GM18519 (cell line): Measurements from ENCODE around the gene ANKS1B.

Experiments
- ATAC-seq: cut with Tn5 transposase; IDR thresholded peaks from one replicate; pipeline ENCODE4 v1.9.1; 2021; ENCODE audit warnings: mild to moderate bottlenecking, moderate library complexity; ENCODE audit not compliant: unreplicated experiment, low FRiP score

Gene ANKS1B

GRCh38 chr12:99235381-99235780 is 749.4 kb downstream of the ANKS1B start:
- ATAC-seq, result no peak

GRCh38 chr12:99234702-99235101 is 750.0 kb downstream of the ANKS1B start:
- no peak for ATAC-seq

GRCh38 chr12:99232324-99232723 is 752.4 kb downstream of the ANKS1B start:
- ATAC-seq, result no peak

- ATAC-seq, result no peak
Measured at GRCh38 chr12:99231031-99231430, 753.7 kb downstream of the ANKS1B start.

- ATAC-seq, result no peak
Measured at GRCh38 chr12:99224237-99224636, 760.5 kb downstream of the ANKS1B start.

GRCh38 chr12:99223579-99223978 is 761.2 kb downstream of the ANKS1B start:
- ATAC-seq, result no peak

GRCh38 chr12:99213047-99213446 is 771.7 kb downstream of the ANKS1B start:
- no peak for ATAC-seq

GRCh38 chr12:99212275-99212674 is 772.5 kb downstream of the ANKS1B start:
- ATAC-seq, result no peak

- ATAC-seq, result no peak
Measured at GRCh38 chr12:99205111-99205510, 779.6 kb downstream of the ANKS1B start.

GRCh38 chr12:99201906-99202645 is 782.7 kb downstream of the ANKS1B start:
- ATAC-seq, result no peak

GRCh38 chr12:99200711-99201384 is 783.9 kb downstream of the ANKS1B start:
- no peak for ATAC-seq

GRCh38 chr12:99195474-99195873 is 789.3 kb downstream of the ANKS1B start:
- no peak for ATAC-seq

- no peak for ATAC-seq
Measured at GRCh38 chr12:99192489-99192888, 792.2 kb downstream of the ANKS1B start.

GRCh38 chr12:99176871-99177270 is 807.9 kb downstream of the ANKS1B start:
- no peak for ATAC-seq

GRCh38 chr12:99170461-99170860 is 814.3 kb downstream of the ANKS1B start:
- no peak for ATAC-seq

GRCh38 chr12:99170037-99170436 is 814.7 kb downstream of the ANKS1B start:
- ATAC-seq, result no peak

GRCh38 chr12:99157946-99158345 is 826.8 kb downstream of the ANKS1B start:
- no peak for ATAC-seq

GRCh38 chr12:99154983-99155336 is 829.8 kb downstream of the ANKS1B start:
- ATAC-seq, result no peak

GRCh38 chr12:99154216-99154982 is 830.3 kb downstream of the ANKS1B start:
- ATAC-seq, result no peak

GRCh38 chr12:99153293-99153692 is 831.4 kb downstream of the ANKS1B start:
- no peak for ATAC-seq

- no peak for ATAC-seq
Measured at GRCh38 chr12:99152337-99152736, 832.4 kb downstream of the ANKS1B start.
